Spleen (tissue), 7 donors: ENCODE measurements around the gene EXT2.

Experiments
- CTCF ChIP-seq, 11 experiments: fragments of 200-600 bp in 7 of 11; fragments of 450-650 bp in 4 of 11; sonication (generic) in 4 of 11; IDR thresholded peaks in 8 of 11; conservative IDR thresholded peaks in 3 of 11; 1 replicate in 7 of 11; 2 replicates in 4 of 11; pipeline versions ENCODE4 v1.4.0 to v1.8.0; 2016 to 2021; ENCODE audit warnings: antibody characterized with exemption in 11 of 11, inconsistent platforms in 4 of 11, mild to moderate bottlenecking in 1 of 11
- POLR2A ChIP-seq, 3 donors: fragments of 450-650 bp; IDR thresholded peaks; one replicate each; pipeline ENCODE4 v1.5.1; 2017; ENCODE audit warnings: antibody characterized with exemption in 3 of 3, mild to moderate bottlenecking in 1 of 3
- POLR2AphosphoS5 ChIP-seq, 3 donors: sonication (generic); formaldehyde crosslinking; IDR thresholded peaks; one replicate each; pipeline ENCODE4 v1.5.1; 2017; ENCODE audit warnings: antibody characterized with exemption in 3 of 3
- donor health status: DM: no; HTN: no; CAD: no; lungs with moderate emphysema.
- donor health status: DM: no; HTN: no; CAD: no.
- donor health status: DM: no; HTN: no; CAD: no.

GRCh38 chr11:44267006-44267749 is 171.7 kb downstream of the EXT2 start:
- TF ChIP-seq CTCF (IDR thresholded peaks at IDR 0.05 in 8 of 11, conservative IDR thresholded peaks at IDR 0.05 in 3 of 11) (no peak), POLR2AphosphoS5 (IDR thresholded peaks at IDR 0.05) (no peak), POLR2A (IDR thresholded peaks at IDR 0.05) (no peak)
